Endometrial microvascular endothelial cells (primary cell): Measurements from ENCODE around the gene MALRD1. TPM values are rescaled to one million over a fixed set of nuclear protein-coding genes. Genes with fewer than 3 reads are reported as not detected.

Source experiments
- in situ Hi-C: cut with HindIII; loops from 2 replicates; pipeline ENCODE4 v1.10.0; 2017; ENCODE audit warnings: low sequenced_read_pairs, low pct_unique_long_range_greater_than_20kb; ENCODE audit errors: inconsistent ontology term
- total RNA-seq: library from RNA; depleted of rRNA; stranded (reverse); fragments of >200 nt; gene quantifications from one replicate; pipeline ENCODE4 v1.2.3, GENCODE V29; 2015; ENCODE audit errors: inconsistent ontology term

MALRD1 gene
- total RNA-seq, result not detected

GRCh38 chr10:19048489-19048888 lies at the start of gene MALRD1:
Gene MALRD1, plus strand, starts transcription at chr10:19048801. Its CDS starts 138 bp downstream, at chr10:19048939.
- in situ Hi-C loops, result no loop called here

GRCh38 chr10:19003341-19003740 lies 45.3 kb upstream of the MALRD1 start:
- in situ Hi-C loops, result no loop called here

GRCh38 chr10:19012111-19012510 lies 36.5 kb upstream of the MALRD1 start:
- in situ Hi-C loops, result no loop called here

- in situ Hi-C loops, result no loop called here
Measured at GRCh38 chr10:19014034-19014433, 34.6 kb upstream of the MALRD1 start.

GRCh38 chr10:19014498-19014897 lies 34.1 kb upstream of the MALRD1 start:
- in situ Hi-C loops, result no loop called here

DNA sequence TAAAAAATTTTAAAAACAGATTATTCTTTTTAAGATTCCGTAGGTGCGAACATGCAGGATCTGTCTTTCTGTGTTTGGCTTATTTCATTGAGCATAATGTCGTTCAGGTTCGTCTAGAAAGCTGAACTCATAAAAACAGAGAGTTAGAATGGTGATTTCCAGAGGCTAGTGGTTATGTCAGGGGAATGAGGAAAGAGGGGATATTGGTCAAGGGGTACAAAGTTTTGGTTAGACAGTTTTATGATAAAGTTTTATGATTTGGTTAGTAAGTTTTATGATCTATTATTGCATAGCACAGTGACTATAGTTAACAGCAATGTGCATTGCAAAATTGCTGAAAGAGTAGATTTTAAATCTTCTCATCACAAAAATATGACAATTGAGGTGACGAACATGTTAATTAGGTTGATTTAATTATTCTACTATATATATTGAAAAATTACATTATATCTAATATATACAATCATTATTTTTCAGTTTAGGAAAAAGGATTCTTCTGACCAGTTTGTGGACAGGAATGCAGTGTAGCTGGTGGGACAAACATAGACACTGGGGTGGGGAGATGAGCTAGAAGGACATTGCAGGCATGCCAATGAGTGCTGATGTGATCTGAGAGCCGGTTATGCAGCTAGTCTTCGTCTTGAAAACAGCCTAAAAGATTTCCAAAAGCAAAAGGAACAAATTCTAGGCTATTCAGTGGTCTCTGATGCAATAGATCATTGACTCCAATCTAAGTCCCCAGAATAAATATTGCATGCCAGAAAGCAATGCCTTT lies 31.3 kb upstream of the MALRD1 start:
- in situ Hi-C loops, result no loop called here

DNA sequence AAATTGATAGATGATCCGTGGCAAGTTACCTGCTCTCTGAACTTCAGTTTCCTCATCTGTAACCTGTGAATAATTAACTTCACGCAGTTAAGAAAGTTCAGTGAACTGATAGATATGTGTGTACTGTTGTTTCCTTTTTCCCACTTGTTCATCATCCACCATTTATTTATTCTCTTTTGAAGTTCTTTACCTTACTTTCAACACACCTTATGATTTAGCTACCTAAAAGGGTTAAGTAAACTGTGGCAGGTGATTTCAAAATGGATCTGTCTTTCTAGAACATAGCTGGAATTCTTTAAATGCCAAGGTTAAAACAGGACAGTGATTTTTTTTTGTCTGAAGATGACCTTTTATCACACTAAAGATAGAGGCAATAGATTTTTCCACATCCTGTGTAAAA lies 27.4 kb upstream of the MALRD1 start:
- in situ Hi-C loops, result no loop called here

DNA sequence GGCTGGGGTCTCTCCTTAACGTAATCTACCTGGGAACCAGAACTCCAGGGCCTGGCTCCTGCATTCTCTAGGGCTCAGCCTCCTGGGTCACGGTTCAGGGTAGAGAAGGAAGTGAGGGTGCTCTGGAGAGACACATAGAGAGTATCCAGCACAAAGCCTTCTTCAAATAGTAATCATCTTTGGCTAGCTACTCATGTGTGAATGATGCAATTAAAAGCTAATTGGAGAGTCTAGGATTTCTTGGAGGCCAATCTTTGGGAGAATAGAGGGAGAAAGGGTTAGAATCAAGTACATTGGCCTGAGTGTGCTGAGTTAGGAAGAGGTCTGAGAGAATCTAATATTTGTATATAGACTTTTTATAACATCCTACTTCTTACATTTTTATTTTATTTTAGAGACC lies 24.0 kb upstream of the MALRD1 start:
- in situ Hi-C loops, result no loop called here

DNA sequence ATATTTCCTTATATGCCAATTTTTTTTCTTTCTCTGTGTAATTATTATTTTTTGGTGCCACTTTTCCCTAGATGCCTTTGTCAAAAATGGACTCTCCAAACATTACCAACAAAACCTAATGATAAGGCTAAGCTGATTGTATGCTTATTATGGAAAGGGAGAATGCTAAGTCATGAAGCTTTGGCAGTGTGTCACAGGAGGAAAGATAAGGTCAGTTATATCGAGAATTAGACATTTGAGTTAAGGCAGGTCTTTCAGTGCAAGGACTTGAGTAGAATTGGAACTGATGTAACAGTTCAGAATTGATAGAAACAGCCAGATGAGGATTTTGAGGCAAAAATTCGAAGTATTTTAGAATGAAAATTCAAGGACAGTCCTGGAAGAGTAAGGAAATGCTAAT lies 16.8 kb upstream of the MALRD1 start:
- in situ Hi-C loops, result no loop called here

DNA sequence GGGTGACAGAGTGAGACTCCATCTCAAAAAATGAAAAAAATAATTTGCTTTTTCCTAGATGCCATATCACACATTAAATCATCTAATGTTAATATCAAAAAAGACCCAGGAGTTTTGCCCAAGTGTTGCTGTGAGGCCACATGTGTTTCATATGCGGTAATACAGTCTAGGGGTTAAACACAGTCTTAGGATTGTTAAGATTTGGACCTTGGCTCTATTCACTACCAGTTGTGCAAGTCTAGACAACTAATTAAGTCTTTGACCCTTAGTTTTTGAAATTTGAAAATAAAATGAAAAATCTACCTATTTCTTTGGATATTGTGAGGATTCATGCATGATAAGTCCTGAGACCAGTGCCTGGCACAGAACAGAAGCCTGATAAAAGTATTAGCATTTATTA lies 14.9 kb upstream of the MALRD1 start:
- in situ Hi-C loops, result no loop called here

GRCh38 chr10:19041171-19041570 lies 7.4 kb upstream of the MALRD1 start:
- in situ Hi-C loops, result no loop called here

GRCh38 chr10:19043431-19043830 lies 5.2 kb upstream of the MALRD1 start:
- in situ Hi-C loops, result no loop called here

GRCh38 chr10:19046679-19047078 lies 1.9 kb upstream of the MALRD1 start:
- in situ Hi-C loops, result no loop called here

GRCh38 chr10:19048891-19049290 lies 290 bp downstream of the MALRD1 start:
- in situ Hi-C loops, result no loop called here

DNA sequence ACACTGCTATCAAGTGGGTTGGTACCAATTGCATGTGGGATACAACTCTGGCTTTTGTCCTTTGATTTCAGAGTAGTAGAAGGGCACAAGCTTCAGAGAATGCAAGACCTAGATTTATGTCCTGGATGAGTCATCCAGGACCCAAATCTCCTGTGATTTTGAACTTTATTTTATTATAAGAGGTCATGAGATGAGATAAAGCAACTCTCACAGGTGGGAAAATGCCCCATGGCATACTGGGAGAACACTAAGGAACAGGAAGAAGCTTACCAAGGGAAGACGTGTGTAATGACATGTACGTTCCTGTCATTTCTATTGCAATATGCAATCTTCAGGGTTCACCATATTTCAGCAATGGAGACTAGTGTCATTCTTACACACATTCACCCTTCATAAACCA lies 966 bp downstream of the MALRD1 start:
- in situ Hi-C loops, result no loop called here

DNA sequence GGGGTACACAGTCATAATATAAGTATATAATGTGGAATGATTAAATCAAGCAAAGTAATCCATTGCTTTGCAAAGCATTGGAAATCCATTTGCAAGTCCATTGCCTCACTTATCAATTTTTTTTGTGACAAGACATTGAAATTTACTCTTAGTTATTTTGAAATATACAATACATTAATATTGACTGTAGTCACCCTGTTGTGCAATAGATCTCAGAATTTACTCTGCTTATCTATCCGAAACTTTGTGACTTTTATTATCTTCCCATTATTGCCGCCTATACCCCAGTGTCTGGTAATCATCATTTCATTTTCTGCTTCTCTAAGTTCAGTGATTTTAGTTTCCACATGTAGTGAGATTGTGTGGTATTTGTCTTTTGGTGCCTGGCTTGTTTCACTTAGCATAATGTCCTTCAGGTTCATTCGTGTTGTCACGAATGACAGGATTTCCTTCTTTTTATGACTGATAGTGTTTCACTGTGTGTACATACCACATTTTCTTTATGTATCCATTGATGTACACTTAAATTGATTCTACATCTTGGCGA lies 5.8 kb downstream of the MALRD1 start:
- in situ Hi-C loops, result no loop called here

DNA sequence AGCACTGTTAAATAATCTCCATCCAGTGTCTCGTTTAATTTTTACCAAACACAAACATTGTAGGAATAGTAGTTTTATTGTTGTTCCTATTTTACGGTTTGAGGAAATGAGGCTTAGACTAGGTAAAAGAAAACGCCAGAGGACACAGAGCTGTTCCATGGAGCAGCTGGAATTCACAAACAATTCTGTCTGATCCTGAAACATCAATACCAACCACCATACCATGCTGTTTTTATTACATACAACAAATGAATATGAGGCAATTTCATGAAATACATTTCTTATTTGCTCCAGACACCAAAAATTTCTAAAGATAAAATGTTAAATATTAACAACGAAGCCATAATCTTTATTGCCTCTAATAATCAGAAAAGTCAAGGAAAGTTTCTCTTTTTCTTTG lies 9.4 kb downstream of the MALRD1 start:
- in situ Hi-C loops, result no loop called here

DNA sequence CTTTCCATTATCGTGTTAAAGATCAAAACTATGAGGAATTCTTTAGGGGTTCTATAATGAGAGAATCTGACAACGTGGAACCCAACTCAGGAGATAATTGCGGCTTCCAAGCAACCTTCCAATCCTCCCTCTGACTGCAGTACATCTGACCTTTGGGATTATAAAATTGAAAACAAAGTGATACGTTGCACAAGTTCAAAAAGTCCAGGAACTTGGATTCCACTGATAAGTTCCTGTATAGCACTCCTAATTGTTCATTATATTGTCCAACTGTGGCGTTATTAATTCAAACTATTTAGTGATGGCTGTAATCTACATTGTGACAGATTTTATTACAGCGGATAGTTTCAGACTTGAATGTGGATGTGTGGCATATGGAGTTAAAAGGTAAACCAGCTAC lies 15.4 kb downstream of the MALRD1 start:
- in situ Hi-C loops, result no loop called here

- in situ Hi-C loops, result no loop called here
Measured at GRCh38 chr10:19071946-19072345, 23.3 kb downstream of the MALRD1 start.

DNA sequence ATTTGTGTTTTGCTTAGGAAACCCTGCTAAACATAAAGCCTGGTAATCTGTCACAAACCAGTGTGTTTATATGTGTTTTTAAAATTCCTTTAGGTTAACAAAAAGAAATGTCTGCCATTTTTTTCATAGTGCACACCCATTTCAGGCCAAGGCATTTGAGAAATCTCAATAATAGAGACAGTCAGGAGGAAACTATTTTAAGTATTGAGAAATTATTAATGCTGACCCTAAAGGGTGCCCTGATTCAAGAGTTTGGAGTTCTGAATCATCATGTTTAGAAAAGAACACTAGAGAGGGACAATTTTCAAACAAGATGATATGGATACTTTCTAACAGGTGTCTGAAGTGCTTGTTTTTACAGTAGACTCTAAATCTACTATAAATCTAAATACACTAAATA lies 28.7 kb downstream of the MALRD1 start:
- in situ Hi-C loops, result no loop called here
